T47D (cell line): ENCODE measurements around the gene MMP11.
"Not testable (repeated sequence)": the region's sequence is repeated elsewhere in the genome, so short reads cannot be mapped to it uniquely, and the experiment has no call there.

Source experiments
- DNase-seq, 2 experiments: peaks; one replicate each; pipeline versions ENCODE4 v3.0.0 to v3.0.0-alpha.2; 2011 to 2012; ENCODE audit warnings: low read depth in 1 of 2, low spot score in 1 of 2
- JUND ChIP-seq: IDR thresholded peaks from 2 replicates; pipeline ENCODE4 v1.6.1; 2012; ENCODE audit warnings: low read depth
- in situ Hi-C: cut with HindIII; loops from 2 replicates; pipeline ENCODE4 v1.10.0; 2016; ENCODE audit warnings: low sequenced_read_pairs, low pct_unique_long_range_greater_than_20kb

MMP11 gene

GRCh38 chr22:23772649-23773473 is at the start of gene MMP11:
TSS of gene MMP11 (plus strand) at chr22:23772849. CDS start at chr22:23772871, 22 bp downstream.
- DNase-seq: peak; percentile 45 to 59
- in situ Hi-C loops: no loop called here

GRCh38 chr22:23728108-23728507 is 44.5 kb upstream of the MMP11 start:
- DNase-seq, in situ Hi-C loops: not testable (repeated sequence)

More at GRCh38 chr22:23772649-23773473, at the start of gene MMP11:
- TF ChIP-seq JUND: no peak

GRCh38 chr22:23737696-23738095 is 35.0 kb upstream of the MMP11 start:
- in situ Hi-C loops: no loop called here
- no peak for TF ChIP-seq JUND
- no peak for DNase-seq

GRCh38 chr22:23742505-23743264 is 30.0 kb upstream of the MMP11 start:
- no peak for TF ChIP-seq JUND
- no peak for DNase-seq
- in situ Hi-C loops: no loop called here

GRCh38 chr22:23743303-23743705 is 29.3 kb upstream of the MMP11 start:
- in situ Hi-C loops: no loop called here
- no peak for DNase-seq
- TF ChIP-seq JUND: no peak

GRCh38 chr22:23744001-23744400 is 28.6 kb upstream of the MMP11 start:
- in situ Hi-C loops: no loop called here
- no peak for TF ChIP-seq JUND
- no peak for DNase-seq

GRCh38 chr22:23744485-23744884 is 28.2 kb upstream of the MMP11 start:
- no peak for DNase-seq
- TF ChIP-seq JUND: no peak
- in situ Hi-C loops: no loop called here

GRCh38 chr22:23745791-23746190 is 26.9 kb upstream of the MMP11 start:
- in situ Hi-C loops: no loop called here
- no peak for DNase-seq
- no peak for TF ChIP-seq JUND

- DNase-seq: no peak
- no peak for TF ChIP-seq JUND
- in situ Hi-C loops: no loop called here
Measured at GRCh38 chr22:23749841-23750301, 22.8 kb upstream of the MMP11 start.

GRCh38 chr22:23750367-23750713 is 22.3 kb upstream of the MMP11 start:
- no peak for DNase-seq
- in situ Hi-C loops: no loop called here
- no peak for TF ChIP-seq JUND

GRCh38 chr22:23750714-23751440 is 21.8 kb upstream of the MMP11 start, which contains the start of gene ZNF70:
TSS of gene ZNF70 (minus strand) at chr22:23751112. CDS start at chr22:23745140, 5,972 bp downstream.
- peak; percentile 85 to 90 for DNase-seq
- in situ Hi-C loops: no loop called here
- TF ChIP-seq JUND: no peak

GRCh38 chr22:23751441-23751996 is 21.1 kb upstream of the MMP11 start:
- no peak for DNase-seq
- no peak for TF ChIP-seq JUND
- in situ Hi-C loops: no loop called here
